Mesendoderm (in vitro differentiated cells): Measurements from ENCODE around the gene FBXO28. TPM values are rescaled to one million over a fixed set of nuclear protein-coding genes. Genes with fewer than 3 reads are reported as not detected.

Experiments used
- small RNA-seq: library from polyadenylated mRNA; stranded (forward); fragments of <200 nt; extraction: miRNeasy Mini kit (QIAGEN cat#:217004); gene quantifications from one replicate; pipeline ENCODE3, GENCODE V24; 2013; ENCODE audit not compliant: insufficient read depth

FBXO28 gene

Small RNA genes lying within 50 kb of the gene (small RNA-seq; reads per million reads assigned to genes)
- gene AC092809.3 (not detected), gene RF00139 (not detected), gene RN7SKP49 (not detected)
